Endometrium (tissue), 2 donors: ENCODE measurements around the gene ATP6V1B1.
"Not testable (repeated sequence)": the region's sequence is repeated elsewhere in the genome, so short reads cannot be mapped to it uniquely, and the experiment has no call there.

Experiments
- FAIRE-seq: peaks from 2 replicates; lab custom pipeline; 2012; peaks lifted over from hg19 to GRCh38; lab: Jason Lieb, UNC
- donor health status: control.
- donor health status: control.

Gene ATP6V1B1

DNA sequence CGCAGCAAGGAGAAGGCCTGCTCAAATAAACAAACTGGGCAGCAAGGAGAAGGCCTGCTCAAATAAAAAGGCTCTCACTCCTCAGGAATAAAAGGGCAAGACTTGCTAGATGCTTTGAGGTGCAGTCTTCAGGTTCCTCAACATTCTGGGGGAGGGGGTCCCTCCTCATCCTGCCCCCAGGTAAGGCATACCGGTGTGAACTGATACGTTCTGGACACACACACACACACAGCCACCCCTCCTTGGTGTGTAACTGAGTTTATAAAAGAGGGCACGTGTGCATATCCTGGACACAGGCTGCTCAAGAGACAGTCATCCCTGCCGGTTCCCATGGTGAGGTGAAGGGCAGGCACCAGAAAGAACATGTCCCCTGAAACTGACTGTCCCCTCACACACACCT is 54.5 kb downstream of the ATP6V1B1 start:
- FAIRE-seq, result no peak

DNA sequence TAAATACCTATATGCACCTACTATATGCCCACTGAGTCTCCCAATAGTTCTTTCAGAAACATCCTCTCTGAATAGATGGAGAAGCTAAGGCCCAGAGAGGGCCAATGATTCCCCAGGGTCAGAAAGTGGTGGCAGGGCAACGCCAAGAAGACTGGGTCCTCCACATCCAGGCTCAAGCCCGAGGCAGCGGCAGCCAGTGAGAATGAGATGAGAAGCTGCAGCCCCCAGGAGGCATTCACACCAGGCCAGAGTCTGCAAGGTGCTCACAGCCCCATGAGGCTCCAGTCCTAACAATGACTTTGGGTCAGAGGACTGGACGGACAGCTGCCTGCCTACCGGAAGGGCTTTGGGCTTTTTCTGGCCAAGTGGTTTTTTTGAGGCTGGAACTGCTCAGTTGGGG is 55.4 kb downstream of the ATP6V1B1 start:
- FAIRE-seq, result no peak

DNA sequence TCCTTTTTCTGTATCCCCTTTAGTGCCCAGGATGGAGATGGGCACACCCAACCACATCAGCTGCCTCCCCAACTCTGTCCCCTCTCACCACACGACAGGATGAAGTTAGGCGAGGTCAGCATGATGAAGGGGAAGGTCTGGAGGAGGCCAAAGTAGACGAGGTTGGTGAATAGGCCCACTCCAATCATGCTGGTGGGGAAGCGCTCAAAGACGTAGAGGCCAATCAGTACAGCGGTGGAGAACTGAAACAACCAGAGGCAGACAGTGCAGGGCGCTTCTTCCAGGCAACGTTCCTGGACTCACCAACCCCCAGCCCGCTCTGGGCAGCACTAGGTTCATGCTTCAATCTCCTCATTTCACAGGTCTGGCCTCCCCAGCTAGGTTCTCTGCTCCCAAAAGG is 56.0 kb downstream of the ATP6V1B1 start:
- FAIRE-seq, result no peak

DNA sequence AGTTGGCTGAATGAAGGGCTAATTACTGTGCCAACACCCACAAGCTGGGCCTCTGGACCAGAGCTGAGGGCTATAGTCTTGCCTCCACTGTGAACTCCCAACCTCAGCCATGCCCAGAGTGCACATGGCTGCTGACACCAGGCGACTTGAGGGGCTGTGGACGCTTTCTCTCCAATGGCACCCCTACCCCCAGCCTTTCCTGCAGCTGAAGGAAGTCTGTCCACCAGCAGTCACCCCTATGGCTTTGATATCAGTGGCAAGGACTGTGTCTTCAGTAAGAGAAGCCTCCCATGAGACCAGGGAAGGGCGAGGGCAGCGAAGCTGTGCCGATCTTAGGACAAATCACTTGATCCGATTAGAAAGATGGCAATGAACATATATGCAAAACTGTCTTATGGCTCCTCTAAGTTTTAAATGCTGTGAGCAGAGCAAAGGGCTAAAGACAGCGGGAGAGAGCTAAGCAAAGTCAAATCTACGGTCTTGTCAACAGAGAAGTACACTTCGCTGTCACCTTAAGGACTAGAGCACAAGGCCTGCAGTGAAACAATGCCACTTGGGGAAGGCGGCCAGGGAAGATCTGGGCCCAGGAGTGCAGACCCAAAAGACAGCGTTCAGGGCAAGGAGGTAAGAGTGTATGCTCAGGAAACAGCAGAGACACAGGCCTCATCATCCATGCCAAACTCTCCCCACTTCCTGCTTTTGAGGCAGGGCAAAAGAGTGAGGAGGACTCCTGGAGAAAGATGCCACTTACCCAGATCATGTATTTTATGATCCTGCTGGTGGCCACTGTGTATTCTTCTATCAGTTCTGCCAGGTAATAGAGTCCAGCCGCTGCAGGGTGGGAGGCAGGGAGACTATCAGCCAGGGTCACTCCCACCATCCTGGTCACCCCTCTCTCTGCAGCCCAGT is 57.5 kb downstream of the ATP6V1B1 start:
- no peak for FAIRE-seq

DNA sequence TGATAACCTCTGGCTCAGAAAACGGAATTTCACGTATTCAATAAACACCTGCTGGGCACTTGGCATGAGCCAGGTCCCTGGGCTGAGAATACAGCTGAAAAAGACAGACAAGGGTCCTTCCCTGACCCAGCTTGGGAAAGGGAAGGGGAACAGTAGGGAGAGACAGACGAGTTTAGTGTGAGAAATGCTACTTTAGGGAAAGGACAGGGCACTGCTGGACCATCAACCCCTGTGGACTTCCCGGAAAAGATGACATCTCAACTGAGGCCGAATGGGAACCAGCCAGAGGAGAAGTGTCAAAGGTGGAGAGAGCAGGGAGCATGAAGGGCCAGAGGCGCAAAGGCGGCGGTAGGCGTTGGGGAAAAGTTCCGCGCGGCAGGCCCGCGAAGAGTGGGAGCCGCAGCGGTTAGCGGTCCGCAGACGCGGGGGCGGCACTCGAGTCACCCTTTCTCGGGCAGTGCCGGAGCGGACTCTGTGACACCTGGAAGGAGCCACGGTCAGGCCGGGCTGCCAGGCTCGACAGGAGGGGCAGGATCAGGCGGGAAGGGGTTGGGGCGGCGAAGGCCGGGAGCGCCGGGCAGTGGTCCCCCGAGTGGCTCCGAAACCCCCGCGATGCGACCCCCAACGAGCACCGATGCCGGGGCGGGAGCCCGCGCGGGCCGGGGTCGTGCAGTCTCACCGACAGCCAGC is 58.5 kb downstream of the ATP6V1B1 start:
- FAIRE-seq, result no peak

DNA sequence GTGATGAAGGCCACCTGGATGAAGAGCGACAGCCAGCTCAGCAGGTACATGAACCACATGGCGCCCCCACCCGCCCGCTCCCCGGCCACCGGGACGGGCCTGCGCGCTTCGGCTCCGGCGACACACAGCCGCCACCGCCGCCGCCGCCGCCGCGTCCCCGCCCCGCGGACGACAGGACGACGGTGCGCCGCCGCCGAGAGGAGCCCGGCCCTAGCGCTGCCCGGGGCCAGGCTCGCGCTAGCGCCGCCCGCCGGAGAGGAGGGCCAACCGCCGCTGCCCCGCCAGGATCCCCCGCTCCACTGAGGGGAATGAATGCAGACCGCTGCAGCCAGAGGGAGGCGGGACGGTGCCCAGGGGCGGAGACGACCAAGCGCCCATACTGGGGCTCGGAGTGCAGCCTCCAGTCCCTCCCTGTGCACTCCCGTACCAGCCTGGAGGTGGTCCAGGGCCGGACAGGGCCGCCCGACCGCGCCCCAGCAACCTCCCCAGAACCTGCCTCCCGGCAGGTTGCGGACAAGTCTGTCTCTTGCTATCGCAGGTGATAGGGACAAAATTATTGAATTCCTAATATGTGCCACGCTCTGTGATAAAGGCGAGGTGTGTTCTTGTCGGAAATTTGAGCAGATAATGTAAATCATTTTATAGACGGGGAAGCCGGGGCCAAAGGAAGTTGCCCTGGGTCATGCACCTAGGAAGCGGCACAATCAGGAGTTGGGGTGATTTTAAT is 59.2 kb downstream of the ATP6V1B1 start, which contains the start of gene TEX261:
TEX261 (minus strand) TSS at position 175 of the 727 bp plus-strand sequence; CDS start at position 59, 116 bp downstream.
- no peak for FAIRE-seq

DNA sequence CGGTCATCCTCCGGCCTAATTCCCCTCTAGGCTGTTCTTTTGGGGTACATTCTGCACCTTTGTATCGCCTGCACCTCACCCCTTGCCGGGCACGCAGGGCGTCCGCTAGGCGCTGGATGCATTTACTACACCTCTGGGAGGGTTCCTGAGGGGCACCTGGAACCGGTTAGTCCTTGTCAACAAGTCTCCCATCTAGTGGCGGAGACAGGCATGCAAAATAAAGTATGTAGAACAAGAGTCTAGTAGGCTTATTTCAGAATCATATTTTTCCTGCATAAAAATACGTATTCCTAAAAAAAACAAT is 59.7 kb downstream of the ATP6V1B1 start:
- no peak for FAIRE-seq

DNA sequence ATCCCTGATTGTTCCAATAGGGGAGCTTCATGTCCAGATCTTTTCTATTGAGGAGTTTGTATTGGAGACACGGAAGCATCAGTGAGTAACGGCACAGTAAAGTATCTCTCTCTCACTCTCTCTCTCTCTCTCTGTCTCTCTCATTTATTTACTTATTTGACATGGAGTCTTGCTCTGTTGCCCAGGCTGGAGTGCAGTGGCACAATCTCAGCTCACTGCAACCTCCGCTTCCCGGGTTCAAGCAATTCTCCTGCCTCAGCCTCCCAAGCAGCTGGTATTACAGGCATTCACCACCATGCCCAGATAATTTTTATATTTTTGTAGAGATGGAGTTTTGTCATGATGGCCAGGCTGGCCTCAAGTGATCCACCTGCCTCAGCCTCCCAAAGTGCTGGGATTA is 63.2 kb downstream of the ATP6V1B1 start:
- FAIRE-seq, result not testable (repeated sequence)

DNA sequence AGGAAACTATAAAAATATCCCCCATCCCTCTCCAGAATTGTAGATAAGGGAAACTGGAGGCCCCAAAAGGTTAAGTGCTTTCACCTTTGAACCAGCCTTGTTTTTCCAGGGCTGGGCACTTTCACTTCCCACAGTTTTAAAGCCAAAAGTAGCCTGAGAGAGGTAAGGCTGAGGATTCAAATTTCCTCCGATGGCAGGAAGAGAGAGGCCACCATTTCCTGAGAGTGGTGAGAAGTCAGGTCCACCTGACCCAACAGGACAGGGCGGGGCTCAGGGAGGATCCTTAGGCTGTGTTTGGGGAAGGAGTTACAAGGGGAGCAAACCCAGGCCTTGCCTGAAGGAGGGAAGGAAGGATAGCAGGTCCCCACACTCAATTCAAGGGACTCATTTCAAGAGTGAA is 63.7 kb downstream of the ATP6V1B1 start:
- no peak for FAIRE-seq

DNA sequence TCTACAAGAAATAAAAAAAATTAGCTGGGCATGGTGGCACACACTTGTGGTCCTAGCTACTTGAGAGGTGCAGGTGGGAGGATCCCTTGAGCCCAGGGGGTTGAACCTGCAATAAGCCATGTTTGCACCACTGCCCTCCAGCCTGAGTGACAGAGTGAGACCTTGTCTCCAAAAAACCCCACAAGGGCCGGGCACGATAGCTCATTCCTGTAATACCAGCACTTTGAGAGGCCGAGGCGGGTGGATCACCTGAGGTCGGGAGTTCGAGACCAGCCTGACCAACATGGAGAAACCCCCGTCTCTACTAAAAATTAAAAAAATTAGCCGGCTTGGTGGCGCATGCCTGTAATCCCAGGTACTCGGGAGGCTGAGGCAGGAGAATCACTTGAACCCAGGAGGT is 64.2 kb downstream of the ATP6V1B1 start:
- not testable (repeated sequence) for FAIRE-seq

DNA sequence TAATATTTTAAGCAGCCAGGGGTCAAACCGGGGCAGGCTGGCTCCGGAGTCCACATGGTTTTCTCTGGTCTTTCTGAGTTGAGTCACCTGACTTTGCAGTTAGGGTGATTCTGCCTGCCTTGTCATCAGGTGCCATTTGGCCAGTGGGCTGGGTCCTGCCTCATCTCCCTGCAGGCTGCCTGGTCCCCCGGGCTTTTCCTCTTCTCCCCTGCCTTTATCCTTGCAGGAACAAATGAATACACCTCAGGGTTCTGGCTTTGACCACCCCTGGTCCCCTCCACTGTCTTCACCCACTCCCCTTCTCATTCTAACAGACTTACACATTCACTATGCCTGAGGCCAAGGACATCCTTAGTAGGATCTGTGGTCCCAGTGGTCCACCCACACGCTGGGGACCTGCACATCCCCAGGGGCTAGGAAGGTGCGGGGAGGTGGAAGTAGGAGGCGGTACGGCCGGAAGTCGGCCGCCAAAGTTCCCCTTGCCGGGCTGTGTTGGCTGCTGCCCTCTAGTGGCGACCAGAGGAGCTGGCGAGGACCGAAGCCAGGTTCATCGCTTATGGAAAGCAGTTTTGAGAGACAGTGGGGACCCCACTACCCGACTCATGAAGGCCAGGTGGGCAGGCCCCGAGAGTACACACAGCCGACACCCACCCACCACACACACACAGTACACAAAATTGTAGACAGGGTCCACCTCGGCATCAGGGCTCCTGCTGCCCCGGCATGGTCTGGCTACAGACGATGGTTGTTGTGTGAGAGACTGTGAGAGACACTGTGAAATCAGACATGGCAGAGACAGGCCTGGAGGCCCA is 65.3 kb downstream of the ATP6V1B1 start:
- no peak for FAIRE-seq

DNA sequence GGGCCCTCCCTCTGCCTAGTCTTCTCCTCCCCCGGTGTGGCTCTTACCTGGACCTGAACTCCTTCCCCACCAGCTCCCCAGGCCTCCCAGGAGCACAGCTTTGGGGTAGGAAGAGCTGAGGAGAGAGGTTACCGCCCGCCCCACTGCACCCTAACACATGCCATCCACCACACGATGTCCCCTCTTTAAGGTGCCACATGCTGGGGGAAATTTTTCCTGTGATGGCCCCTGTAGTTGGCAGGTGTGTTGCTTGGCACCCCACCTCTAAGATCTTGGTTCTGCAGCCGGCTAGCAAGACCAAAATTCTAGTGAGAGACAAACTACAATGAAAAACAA is 65.9 kb downstream of the ATP6V1B1 start:
- no peak for FAIRE-seq

DNA sequence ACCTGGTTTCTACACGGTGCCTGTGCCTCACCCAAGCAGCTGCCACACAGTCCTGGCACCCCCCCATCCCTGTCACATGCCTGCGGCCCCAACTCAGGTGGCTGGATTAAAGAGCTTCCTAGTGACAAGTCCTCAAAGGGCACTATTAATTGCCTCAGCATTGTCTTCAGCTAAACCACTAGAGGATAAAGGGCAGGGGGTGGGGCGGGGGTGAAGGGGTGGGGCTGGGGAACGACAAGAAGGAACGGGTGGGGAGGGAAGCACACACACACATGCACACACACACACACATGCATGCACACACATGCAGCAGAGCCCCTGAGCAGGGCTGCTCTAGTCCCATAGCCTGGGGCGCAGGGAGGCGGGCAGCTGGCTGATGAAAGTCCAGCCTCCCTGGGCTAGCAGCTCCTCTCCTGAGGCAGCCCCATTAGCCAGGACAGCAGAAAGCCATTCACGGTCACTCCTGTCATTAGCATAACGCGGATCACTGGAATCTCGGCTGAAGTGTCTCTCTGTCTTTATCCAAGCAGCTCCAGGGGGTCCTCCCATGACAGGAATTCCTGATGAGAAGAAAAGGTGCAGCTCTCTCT is 66.4 kb downstream of the ATP6V1B1 start:
- FAIRE-seq, result no peak

DNA sequence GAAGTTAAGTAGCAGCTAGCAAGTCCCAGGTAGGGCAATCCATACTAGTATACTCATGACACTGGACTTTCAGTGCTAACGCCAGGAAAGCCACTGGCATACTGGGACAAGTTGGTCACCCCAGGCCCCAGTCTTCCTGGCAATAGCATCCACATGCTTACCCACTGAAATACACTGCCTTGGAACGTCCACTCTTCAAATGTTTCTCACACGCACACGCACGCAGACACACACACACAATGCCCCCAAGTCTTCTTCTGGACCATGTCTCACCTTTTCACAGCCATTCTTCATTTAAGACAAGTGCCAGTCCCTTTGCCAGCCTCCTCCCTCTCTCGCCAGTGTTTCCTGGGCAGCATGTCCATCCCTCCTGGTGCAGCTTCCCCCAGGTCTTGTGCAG is 67.7 kb downstream of the ATP6V1B1 start:
- no peak for FAIRE-seq

DNA sequence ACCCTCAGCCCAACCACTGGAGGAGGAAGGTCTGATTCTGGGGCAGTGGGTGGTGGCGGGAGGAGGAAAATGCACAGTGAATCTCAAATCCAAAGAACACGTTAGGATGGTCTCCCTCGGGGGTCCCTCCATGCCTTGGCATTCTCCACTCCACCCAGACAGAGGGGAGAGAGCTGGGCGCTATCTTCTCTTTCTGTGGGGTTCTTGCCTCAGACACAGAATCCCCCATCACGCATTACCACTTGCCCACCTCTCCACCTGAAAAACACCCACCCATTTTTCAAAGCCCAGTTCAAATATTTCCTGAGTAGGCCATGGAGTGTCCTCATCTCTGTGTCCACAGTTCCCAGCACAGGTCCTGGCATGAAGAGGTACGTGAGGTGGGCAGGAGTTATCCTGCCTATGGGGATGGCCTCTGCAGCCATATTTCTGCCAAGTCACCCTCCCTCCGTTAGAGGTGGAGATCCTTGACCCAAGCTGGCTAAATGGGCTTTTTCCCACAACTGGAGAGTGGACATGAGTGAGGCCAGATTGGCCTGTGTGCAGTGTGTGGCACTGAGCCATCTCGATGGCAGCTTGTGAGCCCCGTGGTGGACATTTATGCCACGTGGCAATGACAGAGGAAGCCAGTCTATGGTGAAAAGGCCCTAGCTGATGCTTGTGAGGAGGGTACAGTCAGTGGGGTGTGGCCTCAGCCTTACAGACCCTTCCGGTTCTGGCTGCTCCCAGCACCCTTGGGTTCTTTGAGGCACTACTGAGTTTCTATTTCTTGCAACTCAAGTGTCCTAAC is 68.5 kb downstream of the ATP6V1B1 start:
- no peak for FAIRE-seq

DNA sequence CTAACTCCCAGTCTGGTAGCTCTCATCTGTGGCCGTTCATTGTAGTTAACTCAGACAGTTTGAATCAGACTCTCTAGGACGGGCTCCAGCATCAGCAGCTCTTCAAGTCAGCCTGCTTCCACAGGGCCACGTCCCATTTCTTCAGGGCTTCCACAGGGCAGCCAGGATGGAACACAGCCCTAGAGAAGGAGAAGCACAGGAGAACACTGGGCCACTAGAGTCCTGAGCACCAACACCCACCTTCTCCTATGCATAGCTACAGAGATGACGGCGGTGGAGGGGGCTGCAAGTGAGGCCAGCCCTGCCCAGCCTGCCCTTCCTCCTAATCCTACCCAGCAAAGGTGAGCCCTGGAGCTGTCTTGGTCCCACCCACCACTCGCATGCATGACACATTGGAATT is 69.2 kb downstream of the ATP6V1B1 start:
- FAIRE-seq, result no peak

DNA sequence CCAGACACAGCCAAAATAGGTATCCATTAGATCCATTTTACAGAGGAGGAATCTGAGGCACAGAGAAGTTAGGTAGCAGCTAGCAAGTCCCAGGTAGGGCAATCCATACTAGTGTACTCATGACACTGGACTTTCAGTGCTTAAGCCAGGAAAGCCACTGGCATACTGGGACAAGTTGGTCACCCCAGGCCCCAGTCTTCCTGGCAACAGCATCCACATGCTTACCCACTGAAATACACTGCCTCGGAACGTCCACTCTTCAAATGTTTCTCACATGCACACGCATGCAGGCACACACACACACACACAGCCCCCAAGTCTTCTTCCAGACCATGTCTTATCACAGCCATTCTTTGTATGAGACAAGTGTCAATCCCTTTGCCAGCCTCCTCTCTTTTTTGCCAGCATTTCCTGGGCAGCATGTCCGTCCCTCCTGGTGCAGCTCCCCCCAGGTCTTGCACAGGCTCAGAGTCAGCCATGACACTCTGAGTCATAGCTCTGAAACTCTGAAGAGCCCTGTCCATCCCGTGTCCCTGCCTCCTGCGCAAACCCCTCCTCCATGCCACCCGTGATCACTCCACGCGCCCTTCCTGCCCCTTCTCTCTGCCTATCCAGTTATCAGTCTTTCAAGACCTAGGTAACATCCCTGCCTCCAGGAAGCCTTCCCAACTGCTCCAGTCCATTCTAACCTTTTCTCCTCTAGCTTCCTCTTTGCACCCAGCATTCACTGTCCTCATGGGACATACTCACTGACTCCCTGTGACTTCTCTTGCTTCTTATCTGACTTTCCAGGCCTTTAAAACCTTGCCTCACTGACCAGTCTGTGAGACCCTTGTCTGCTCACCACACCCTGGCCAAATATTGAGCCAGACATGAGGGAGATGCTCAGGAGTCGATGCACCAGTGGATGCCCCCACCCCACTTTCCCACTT is 69.8 kb downstream of the ATP6V1B1 start:
- FAIRE-seq, result no peak

DNA sequence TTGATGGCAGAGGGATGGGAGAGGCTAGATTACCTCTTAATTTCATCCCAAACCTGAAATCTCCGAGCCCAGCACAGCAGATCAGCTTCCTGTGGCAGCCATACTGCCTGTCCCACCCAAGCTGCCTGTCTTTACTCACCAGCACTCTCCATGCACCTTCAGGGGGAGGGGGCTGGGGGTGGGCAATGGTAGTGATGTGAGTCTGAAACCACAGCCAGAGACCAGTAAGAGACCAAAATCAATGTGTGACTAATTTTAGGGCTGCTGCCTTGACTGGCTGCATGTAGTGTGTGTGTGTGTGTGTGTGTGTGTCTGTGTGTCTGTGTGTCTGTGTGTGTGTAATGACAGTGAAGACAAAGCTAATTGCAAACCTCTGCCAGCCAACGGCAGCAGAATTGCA is 70.6 kb downstream of the ATP6V1B1 start:
- FAIRE-seq, result no peak

DNA sequence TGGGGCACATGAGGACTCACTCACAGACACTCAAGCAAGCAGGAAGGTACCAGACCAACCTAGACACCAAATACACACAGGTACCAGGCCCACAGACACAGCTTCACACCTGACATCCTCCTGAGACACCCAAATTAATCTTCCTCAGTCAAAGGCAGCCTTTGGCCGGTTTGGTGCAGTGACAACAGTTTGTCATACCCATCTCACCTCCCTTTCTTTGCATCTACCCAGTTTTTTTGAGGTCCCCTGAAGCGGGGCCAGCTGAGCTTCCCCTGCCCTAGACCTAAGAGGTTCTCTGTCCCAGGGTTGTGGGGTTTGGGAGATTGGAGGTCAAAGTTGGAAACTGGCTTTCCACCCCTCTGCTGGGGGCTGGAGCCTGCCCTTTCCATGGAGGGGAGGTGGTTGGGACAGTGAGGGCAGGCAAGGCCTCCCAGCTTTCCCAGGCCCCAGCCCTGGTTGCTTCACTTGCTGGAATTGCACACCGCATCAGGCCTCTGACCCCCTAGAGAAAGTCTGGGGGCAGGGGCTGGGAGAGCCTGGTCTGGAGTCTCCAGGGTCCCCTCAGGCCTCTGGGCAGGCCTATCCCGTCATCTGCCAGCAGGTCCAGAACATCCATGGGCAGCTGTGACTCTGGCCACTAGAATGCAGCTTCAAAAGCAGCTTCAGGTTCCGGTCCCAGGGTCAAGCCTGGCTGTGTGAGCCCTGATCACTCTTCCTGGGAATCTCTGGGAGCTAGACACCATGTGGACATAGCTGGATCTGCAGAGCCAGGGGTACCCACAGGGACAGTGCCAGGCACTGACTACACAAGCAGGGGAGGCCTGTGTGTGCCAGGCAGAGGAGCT is 71.5 kb downstream of the ATP6V1B1 start:
- no peak for FAIRE-seq
